ENCODE data around the gene ASL. TPM values are rescaled to one million over a fixed set of nuclear protein-coding genes. Genes with fewer than 3 reads are reported as not detected.
"Not testable (repeated sequence)": the region's sequence is repeated elsewhere in the genome, so short reads cannot be mapped to it uniquely, and the experiment has no call there.

Gene ASL
- total RNA-seq, 1 donor from 2014 or later = 35.9 TPM

DNA sequence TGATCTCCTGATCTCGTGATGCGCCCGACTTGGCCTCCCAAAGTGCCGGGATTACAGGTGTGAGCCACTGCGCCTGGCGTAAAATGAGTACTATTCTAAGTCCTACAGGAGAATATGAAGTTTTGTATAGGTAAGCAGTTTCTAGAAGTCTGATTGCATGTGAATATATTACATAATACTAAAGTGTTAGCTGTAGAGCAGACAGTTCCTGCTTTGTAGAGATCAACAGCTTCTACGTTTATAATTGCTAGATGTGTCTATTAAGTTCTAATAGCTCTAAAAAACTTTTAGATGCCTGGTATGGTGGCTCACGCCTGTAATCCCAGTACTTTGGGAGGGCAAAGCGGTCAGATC lies 47.5 kb downstream of the ASL start:
- no peak for TF ChIP-seq CTCF (IDR thresholded peaks at IDR 0.05; ENCODE audit: unreplicated experiment)
- H3K9me3 Mint-ChIP-seq (ENCODE audit: low read depth) = no peaks in the 10 kb centered on the region
- H3K27ac Mint-ChIP-seq = no peak overlapping the region
- H3K4me1 Mint-ChIP-seq (ENCODE audit: low read depth) = peaks cover 34% of the 10 kb centered on the region
- no peak for DNase-seq (ENCODE audit: low spot score, unreplicated experiment)
- H3K4me3 Mint-ChIP-seq (ENCODE audit: low read depth) = no peak overlapping the region
- no peaks in the 10 kb centered on the region for H3K27me3 Mint-ChIP-seq
- no peaks in the 10 kb centered on the region for H3K36me3 Mint-ChIP-seq (ENCODE audit: insufficient read depth)

- not testable (repeated sequence) for H3K9me3 Mint-ChIP-seq (ENCODE audit: low read depth); H3K36me3 Mint-ChIP-seq (ENCODE audit: insufficient read depth); H3K4me3 Mint-ChIP-seq (ENCODE audit: low read depth); DNase-seq (ENCODE audit: low spot score, unreplicated experiment); H3K27me3 Mint-ChIP-seq
- Mint-ChIP-seq H3K4me1 (ENCODE audit: low read depth) (peaks cover 23% of the 10 kb centered on the region), H3K27ac (peak overlapping the region; percentile 57)
Observed at GRCh38 chr7:66124569-66124861, 48.9 kb downstream of the ASL start.

- no peaks in the 10 kb centered on the region for H3K36me3 Mint-ChIP-seq (ENCODE audit: insufficient read depth)
- H3K27ac Mint-ChIP-seq = peak overlapping the region; percentile 6
- no peak for TF ChIP-seq CTCF (IDR thresholded peaks at IDR 0.05; ENCODE audit: unreplicated experiment)
- no peak for DNase-seq (ENCODE audit: low spot score, unreplicated experiment)
- no peaks in the 10 kb centered on the region for H3K27me3 Mint-ChIP-seq
- no peaks in the 10 kb centered on the region for H3K9me3 Mint-ChIP-seq (ENCODE audit: low read depth)
- no peak overlapping the region for H3K4me3 Mint-ChIP-seq (ENCODE audit: low read depth)
- peaks cover 23% of the 10 kb centered on the region for H3K4me1 Mint-ChIP-seq (ENCODE audit: low read depth)
Observed at GRCh38 chr7:66125052-66125694, 49.6 kb downstream of the ASL start.

- Mint-ChIP-seq H3K27ac (peak overlapping the region; percentile 7), H3K4me1 (ENCODE audit: low read depth) (peaks cover 23% of the 10 kb centered on the region)
- H3K27me3 Mint-ChIP-seq; H3K9me3 Mint-ChIP-seq (ENCODE audit: low read depth); DNase-seq (ENCODE audit: low spot score, unreplicated experiment); H3K4me3 Mint-ChIP-seq (ENCODE audit: low read depth); H3K36me3 Mint-ChIP-seq (ENCODE audit: insufficient read depth): not testable (repeated sequence)
Observed at GRCh38 chr7:66125781-66126352, 50.2 kb downstream of the ASL start.

DNA sequence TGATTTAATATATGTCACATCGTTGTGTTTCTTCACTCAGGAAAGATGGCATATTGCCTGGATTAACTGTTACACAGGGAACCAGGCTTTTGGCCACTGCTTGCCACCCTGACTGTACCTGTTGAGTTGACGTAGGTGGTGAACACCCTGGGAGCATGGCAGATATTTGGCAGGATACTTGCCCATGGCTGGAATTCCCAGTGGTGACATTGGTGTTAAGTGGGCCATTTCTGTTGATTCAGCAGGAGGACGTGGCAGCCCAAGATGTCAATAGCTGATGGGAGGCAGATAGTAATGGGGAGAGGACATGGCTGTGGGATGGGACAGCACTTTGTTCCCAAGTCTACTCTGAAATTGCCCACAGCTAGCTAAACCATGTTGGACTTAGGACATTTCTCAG lies 51.6 kb downstream of the ASL start:
- not testable (repeated sequence) for H3K27ac Mint-ChIP-seq; H3K27me3 Mint-ChIP-seq; H3K9me3 Mint-ChIP-seq (ENCODE audit: low read depth); H3K4me3 Mint-ChIP-seq (ENCODE audit: low read depth); H3K36me3 Mint-ChIP-seq (ENCODE audit: insufficient read depth); DNase-seq (ENCODE audit: low spot score, unreplicated experiment)
- peaks cover 22% of the 10 kb centered on the region for H3K4me1 Mint-ChIP-seq (ENCODE audit: low read depth)

DNA sequence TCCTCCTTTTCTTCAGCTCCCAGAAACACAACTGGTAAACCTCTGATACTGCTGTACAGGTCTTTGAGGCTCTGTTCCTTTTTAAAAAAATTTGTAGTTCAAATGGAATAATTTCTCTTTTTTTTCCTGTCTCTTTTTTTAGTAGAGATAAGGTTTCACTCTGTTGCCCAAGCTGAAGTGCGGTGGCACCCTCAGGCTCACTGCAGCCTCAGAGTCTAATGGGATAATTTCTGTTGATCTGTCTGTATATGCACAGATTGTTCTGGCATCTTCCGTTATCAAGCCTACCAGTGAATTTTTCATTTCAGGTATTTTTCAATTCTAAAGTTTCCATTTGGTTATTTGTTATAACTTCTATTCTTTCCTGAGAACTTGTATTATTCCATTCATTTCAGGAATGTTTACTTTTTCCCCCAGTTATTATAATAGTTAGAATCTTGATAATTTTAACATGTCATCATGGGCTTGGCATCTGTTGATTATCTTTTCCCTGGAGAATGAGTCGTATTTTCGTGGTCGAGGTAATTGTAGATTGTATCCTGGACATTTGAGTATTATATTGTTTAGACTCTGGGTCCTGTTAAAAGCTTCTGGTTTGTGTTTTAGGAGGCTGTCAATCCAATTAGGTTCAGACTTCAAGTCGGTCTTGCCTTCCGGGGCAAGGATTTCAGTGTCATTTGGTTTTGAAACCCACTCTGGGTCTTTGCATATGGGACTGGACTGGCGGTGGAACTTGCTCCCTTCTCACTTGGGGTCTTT lies 63.6 kb downstream of the ASL start:
- H3K27me3 Mint-ChIP-seq = no peaks in the 10 kb centered on the region
- H3K36me3 Mint-ChIP-seq (ENCODE audit: insufficient read depth) = peaks cover 29% of the 10 kb centered on the region
- H3K27ac Mint-ChIP-seq = no peak overlapping the region
- no peak for TF ChIP-seq CTCF (IDR thresholded peaks at IDR 0.05; ENCODE audit: unreplicated experiment)
- no peak overlapping the region for H3K4me3 Mint-ChIP-seq (ENCODE audit: low read depth)
- peaks cover 27% of the 10 kb centered on the region for H3K4me1 Mint-ChIP-seq (ENCODE audit: low read depth)
- DNase-seq (ENCODE audit: low spot score, unreplicated experiment) = no peak
- H3K9me3 Mint-ChIP-seq (ENCODE audit: low read depth) = no peaks in the 10 kb centered on the region

DNA sequence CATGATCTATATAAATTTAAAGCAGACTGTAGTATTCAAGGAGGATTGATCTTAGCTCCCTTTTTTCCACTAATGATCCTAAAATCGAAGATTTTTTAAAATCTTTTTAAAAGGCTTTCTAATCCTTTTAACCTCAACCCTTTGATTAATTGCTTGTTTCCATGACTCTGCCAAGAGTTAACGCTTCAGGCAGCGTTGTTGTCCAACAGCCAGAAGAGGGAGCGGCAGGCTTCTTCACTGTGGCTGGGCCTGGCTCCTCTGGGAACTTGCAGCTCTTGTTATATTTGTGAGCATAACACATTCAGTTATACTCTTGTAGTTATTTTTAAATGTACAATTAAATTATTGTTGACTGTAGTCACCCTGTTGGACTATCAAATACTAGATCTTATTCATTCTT lies 65.3 kb downstream of the ASL start:
- Mint-ChIP-seq H3K27me3 (no peaks in the 10 kb centered on the region), H3K27ac (no peak overlapping the region), H3K4me3 (ENCODE audit: low read depth) (no peak overlapping the region), H3K4me1 (ENCODE audit: low read depth) (peaks cover 27% of the 10 kb centered on the region), H3K36me3 (ENCODE audit: insufficient read depth) (peaks cover 31% of the 10 kb centered on the region), H3K9me3 (ENCODE audit: low read depth) (no peaks in the 10 kb centered on the region)
- DNase-seq (ENCODE audit: low spot score, unreplicated experiment) = peak; percentile 16
- peak; percentile 67 for TF ChIP-seq CTCF (IDR thresholded peaks at IDR 0.05; ENCODE audit: unreplicated experiment)
